Thyroid gland (tissue), 4 donors: Measurements from ENCODE around the gene CTSV. TPM values are rescaled to one million over a fixed set of nuclear protein-coding genes. Genes with fewer than 3 reads are reported as not detected.
"Not testable (repeated sequence)": the region's sequence is repeated elsewhere in the genome, so short reads cannot be mapped to it uniquely, and the experiment has no call there.

ENCODE experiments used
- DNase-seq, 2 donors: peaks; one replicate each; pipeline ENCODE4 v3.0.0-alpha.2; 2019
- H3K27ac ChIP-seq, 3 donors: fragments of 200-600 bp; sonication (generic); 1 replicate in 2 of 3; 2 replicates in 1 of 3; pipeline ENCODE4 v1.5.1; 2016 to 2019; ENCODE audit warnings: mild to moderate bottlenecking in 1 of 3, moderate library complexity in 1 of 3
- H3K27me3 ChIP-seq: fragments of 200-600 bp; sonication (generic); one replicate; pipeline ENCODE4 v1.5.1; 2019
- H3K36me3 ChIP-seq, 2 donors: fragments of 200-600 bp; sonication (generic); one replicate each; pipeline ENCODE4 v1.5.1; 2016 to 2019
- H3K4me1 ChIP-seq, 2 donors: fragments of 200-600 bp; sonication (generic); one replicate each; pipeline ENCODE4 v1.5.1; 2017 to 2019
- H3K4me3 ChIP-seq, 3 donors: fragments of 200-600 bp; sonication (generic); replicated peaks in 1 of 3; 1 replicate in 2 of 3; 2 replicates in 1 of 3; pipeline ENCODE4 v1.5.1; 2016; ENCODE audit warnings: mild to moderate bottlenecking in 1 of 3
- H3K9me3 ChIP-seq: fragments of 200-600 bp; sonication (generic); one replicate; pipeline ENCODE4 v1.5.1; 2017
- WGBS, 2 donors: methylation state at CpG; one replicate each; pipeline ENCODE4 v1.1.5; 2017; 5-methylcytosine and 5-hydroxymethylcytosine counted together
- intact Hi-C: fragments of 100-400 bp; cut with DNase I; formaldehyde crosslinking; loops from one replicate; pipeline ENCODE4 v1.15.1; 2023
- total RNA-seq, 4 donors: library from RNA; depleted of rRNA; stranded (reverse); fragments of >200 nt; gene quantifications; one replicate each; pipeline ENCODE4 v1.2.3, GENCODE V29; 2016

Gene CTSV
- total RNA-seq, 4 donors from 2014 or later: 0.89 to 6.3 (median 2.2) TPM

GRCh38 chr9:96983496-96984122 is 55.3 kb downstream of the CTSV start:
- H3K4me3 ChIP-seq, H3K36me3 ChIP-seq, intact Hi-C loops, H3K4me1 ChIP-seq, H3K27ac ChIP-seq, H3K9me3 ChIP-seq, H3K27me3 ChIP-seq: not testable (repeated sequence)
- WGBS, 2 donors: 87 to 90% methylated on average over 7 of the region's 7 CpGs
- DNase-seq: peak; percentile 34 to 51

Other genes starting within 250 kb of the CTSV start
- gene ZNF782, start 184.6 kb downstream of the CTSV start, total RNA-seq: 10 to 100 TPM; 14.3 to 32.1 (median 19.6) TPM
- not detected for gene NUTM2G, start 110.3 kb downstream of the CTSV start, total RNA-seq